ENCODE data around the gene GRIN2A.

GRIN2A gene

GRCh38 chr16:9805109-9805508 is 377.1 kb downstream of the GRIN2A start:
- DNase-seq: no peak

- no peak for DNase-seq
Measured at GRCh38 chr16:9802160-9802559, 380.1 kb downstream of the GRIN2A start.

- no peak for DNase-seq
Measured at GRCh38 chr16:9801651-9802050, 380.6 kb downstream of the GRIN2A start.

GRCh38 chr16:9800186-9800738 is 382.0 kb downstream of the GRIN2A start:
- no peak for DNase-seq

- DNase-seq: no peak
Measured at GRCh38 chr16:9798952-9799580, 383.2 kb downstream of the GRIN2A start.

GRCh38 chr16:9798474-9798873 is 383.8 kb downstream of the GRIN2A start:
- DNase-seq: no peak

GRCh38 chr16:9797306-9797705 is 384.9 kb downstream of the GRIN2A start:
- no peak for DNase-seq

- no peak for DNase-seq
Measured at GRCh38 chr16:9793623-9794022, 388.6 kb downstream of the GRIN2A start.

- DNase-seq: no peak
Measured at GRCh38 chr16:9791556-9791955, 390.7 kb downstream of the GRIN2A start.

- no peak for DNase-seq
Measured at GRCh38 chr16:9790199-9790598, 392.0 kb downstream of the GRIN2A start.

GRCh38 chr16:9787717-9788116 is 394.5 kb downstream of the GRIN2A start:
- no peak for DNase-seq

GRCh38 chr16:9780831-9781230 is 401.4 kb downstream of the GRIN2A start:
- no peak for DNase-seq

GRCh38 chr16:9778849-9779248 is 403.4 kb downstream of the GRIN2A start:
- DNase-seq: no peak

- no peak for DNase-seq
Measured at GRCh38 chr16:9775998-9776397, 406.2 kb downstream of the GRIN2A start.

GRCh38 chr16:9773289-9773688 is 408.9 kb downstream of the GRIN2A start:
- no peak for DNase-seq

- DNase-seq: no peak
Measured at GRCh38 chr16:9772526-9773225, 409.6 kb downstream of the GRIN2A start.

GRCh38 chr16:9766891-9767290 is 415.3 kb downstream of the GRIN2A start:
- no peak for DNase-seq

- DNase-seq: no peak
Measured at GRCh38 chr16:9763505-9763904, 418.7 kb downstream of the GRIN2A start.

GRCh38 chr16:9761870-9762269 is 420.4 kb downstream of the GRIN2A start:
- no peak for DNase-seq

- no peak for DNase-seq
Measured at GRCh38 chr16:9757687-9758086, 424.5 kb downstream of the GRIN2A start.

GRCh38 chr16:9756434-9756833 is 425.8 kb downstream of the GRIN2A start:
- no peak for DNase-seq

- no peak for DNase-seq
Measured at GRCh38 chr16:9755081-9755480, 427.1 kb downstream of the GRIN2A start.

GRCh38 chr16:9741776-9742175 is 440.5 kb downstream of the GRIN2A start:
- DNase-seq: no peak

GRCh38 chr16:9739301-9739700 is 442.9 kb downstream of the GRIN2A start:
- DNase-seq: no peak

GRCh38 chr16:9738690-9739089 is 443.5 kb downstream of the GRIN2A start:
- no peak for DNase-seq

Data from stimulated activated CD4-positive, alpha-beta T cell treated with anti-CD3 and anti-CD28 coated beads, Interleukin-15, amount 100 ng/mL, for 24 hours (primary cell).